PC-9 (cell line): ENCODE data around the gene PDXDC1.

Experiments used
- CTCF ChIP-seq: fragments of 200-600 bp; sonication (generic); conservative IDR thresholded peaks from 2 replicates; pipeline ENCODE4 v1.6.1; 2017; ENCODE audit warnings: mixed run types, antibody characterized with exemption, mild to moderate bottlenecking, moderate library complexity
- EZH2 ChIP-seq: fragments of 200-600 bp; sonication (generic); IDR thresholded peaks from 2 replicates; pipeline ENCODE4 v1.8.0; 2017; ENCODE audit warnings: antibody characterized with exemption, low read depth

GRCh38 chr16:14958323-14958600, 16.6 kb upstream of the PDXDC1 start:
- no peak for TF ChIP-seq EZH2
- TF ChIP-seq CTCF, result no peak
